GM19035 (cell line): ENCODE data around the gene DZIP1L.

Experiments used
- ATAC-seq: cut with Tn5 transposase; IDR thresholded peaks from one replicate; pipeline ENCODE4 v1.9.1; 2021; ENCODE audit not compliant: unreplicated experiment

DZIP1L gene

GRCh38 chr3:138078096-138078495 lies 37.3 kb downstream of the DZIP1L start:
- no peak for ATAC-seq

GRCh38 chr3:138072796-138073195 lies 42.6 kb downstream of the DZIP1L start:
- no peak for ATAC-seq

- no peak for ATAC-seq
Measured at GRCh38 chr3:138070006-138070405, 45.4 kb downstream of the DZIP1L start.

- peak; percentile 73 for ATAC-seq
Measured at GRCh38 chr3:138068579-138069174, 46.7 kb downstream of the DZIP1L start.

GRCh38 chr3:138068046-138068445 lies 47.4 kb downstream of the DZIP1L start:
- ATAC-seq = no peak

- ATAC-seq = no peak
Measured at GRCh38 chr3:138066972-138067371, 48.4 kb downstream of the DZIP1L start.

- peak; percentile 87 for ATAC-seq
Measured at GRCh38 chr3:138066383-138066782, 49.0 kb downstream of the DZIP1L start.

- peak; percentile 8 for ATAC-seq
Measured at GRCh38 chr3:138065949-138066348, 49.5 kb downstream of the DZIP1L start.

- ATAC-seq = no peak
Measured at GRCh38 chr3:138063416-138063815, 52.0 kb downstream of the DZIP1L start.

- ATAC-seq = no peak
Measured at GRCh38 chr3:138062626-138063025, 52.8 kb downstream of the DZIP1L start.

- ATAC-seq = no peak
Measured at GRCh38 chr3:138062037-138062436, 53.4 kb downstream of the DZIP1L start.

- no peak for ATAC-seq
Measured at GRCh38 chr3:138060792-138061191, 54.6 kb downstream of the DZIP1L start.

- no peak for ATAC-seq
Measured at GRCh38 chr3:138059261-138059660, 56.1 kb downstream of the DZIP1L start.

- no peak for ATAC-seq
Measured at GRCh38 chr3:138057384-138057783, 58.0 kb downstream of the DZIP1L start.

- ATAC-seq = no peak
Measured at GRCh38 chr3:138054057-138054456, 61.4 kb downstream of the DZIP1L start.

- peak; percentile 91 for ATAC-seq
Measured at GRCh38 chr3:138051947-138052802, 63.2 kb downstream of the DZIP1L start.

- ATAC-seq = no peak
Measured at GRCh38 chr3:138049157-138049919, 66.1 kb downstream of the DZIP1L start.

GRCh38 chr3:138047596-138048158 lies 67.7 kb downstream of the DZIP1L start:
- ATAC-seq = no peak

- peak; percentile 64 for ATAC-seq
Measured at GRCh38 chr3:138046955-138047354, 68.5 kb downstream of the DZIP1L start.

GRCh38 chr3:138046085-138046484 lies 69.3 kb downstream of the DZIP1L start:
- no peak for ATAC-seq

- no peak for ATAC-seq
Measured at GRCh38 chr3:138043266-138044029, 72.0 kb downstream of the DZIP1L start.
